ENCODE measurements around the gene TRIM29.
"Not testable (repeated sequence)": the region's sequence is repeated elsewhere in the genome, so short reads cannot be mapped to it uniquely, and the experiment has no call there.

The TRIM29 gene

DNA sequence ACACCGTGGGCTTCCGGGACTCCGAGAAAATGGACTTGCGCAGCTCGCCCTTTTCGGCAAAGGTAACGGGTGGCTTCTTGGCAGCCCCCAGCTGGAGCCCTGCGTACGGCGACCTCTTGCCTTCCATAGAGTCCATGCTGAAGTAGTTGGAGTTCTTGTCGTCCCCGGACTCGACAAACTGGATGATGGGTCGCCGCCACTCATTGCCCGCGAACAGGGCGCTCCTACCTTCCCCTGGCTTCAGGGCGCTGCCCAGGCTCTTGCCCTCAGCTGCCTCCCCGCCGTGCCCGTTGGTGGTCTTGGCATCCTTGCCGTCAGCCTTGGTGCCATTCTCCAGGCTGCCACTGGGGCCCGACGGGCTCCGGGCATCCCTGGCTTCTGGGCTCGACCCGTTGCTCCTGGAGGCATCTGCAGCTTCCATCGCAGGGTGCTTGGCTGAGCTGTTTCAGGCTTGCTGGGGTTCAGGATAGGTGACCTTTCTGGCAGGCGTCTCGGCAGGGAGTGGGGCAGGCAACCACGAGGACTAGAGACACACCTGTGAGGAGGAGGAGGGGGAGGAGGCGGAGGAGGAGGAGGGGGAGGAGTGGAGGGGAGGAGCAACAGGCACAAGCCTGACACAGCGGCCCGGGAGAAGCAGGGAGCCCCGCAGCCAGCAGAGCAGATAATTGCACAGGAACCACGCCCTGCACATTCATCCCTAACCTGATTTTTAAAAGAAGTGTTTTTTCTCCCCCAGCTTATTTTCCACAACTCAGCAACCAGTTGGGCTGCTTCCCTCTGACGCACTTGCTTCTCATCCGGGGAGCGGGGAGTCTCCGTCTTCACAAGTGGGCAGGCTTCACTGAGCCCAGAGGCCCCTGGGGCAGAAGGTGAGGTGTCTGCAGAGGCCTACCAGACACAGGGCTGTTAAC lies at the start of gene TRIM29:
TSS of gene TRIM29 (minus strand) at position 503 of the 911 bp plus-strand sequence. CDS start at position 421, 82 bp downstream.
- DNase-seq (ENCODE audit: low read depth in 2 of 2), result no peak

DNA sequence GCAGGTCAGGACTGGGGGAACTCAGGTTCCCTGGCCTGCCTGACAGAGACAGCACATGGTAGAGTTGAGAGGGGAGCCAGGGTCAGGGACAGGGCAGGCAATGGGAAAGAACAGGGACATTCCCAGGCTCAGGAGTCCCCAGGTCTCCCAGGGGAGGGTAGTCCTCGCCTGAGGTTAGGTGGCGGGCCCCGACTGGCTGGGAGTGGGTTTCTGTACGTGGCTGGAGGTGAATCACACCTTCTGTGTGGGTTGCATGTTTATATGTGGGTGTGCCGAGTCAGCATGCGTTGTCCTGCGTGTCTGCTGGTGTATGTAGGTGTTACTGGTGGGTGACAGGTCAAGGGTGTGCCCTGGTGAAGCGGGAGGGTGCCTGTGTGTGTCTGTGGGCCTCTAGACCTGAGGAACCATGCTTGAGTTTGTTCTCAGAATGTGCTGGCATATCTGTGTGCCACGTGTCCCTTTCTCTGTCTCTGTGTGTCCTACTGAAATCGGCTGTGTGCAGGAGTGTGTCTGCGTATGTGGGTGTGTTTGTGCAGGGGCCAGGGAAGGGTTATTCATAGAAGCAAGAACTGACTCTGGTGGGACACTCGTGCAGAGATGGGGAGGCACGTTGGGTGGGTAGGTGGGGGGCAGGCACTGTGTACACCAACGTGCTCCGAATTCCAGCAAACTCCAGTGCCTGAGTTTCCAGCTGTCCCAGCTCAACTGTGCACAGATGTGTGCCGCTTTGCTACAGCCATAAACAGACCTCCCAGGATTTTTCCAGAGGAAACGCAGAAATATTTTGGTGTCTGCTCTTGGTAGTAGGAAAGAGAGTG lies 49.1 kb upstream of the TRIM29 start:
- peak in 1 of 2 donors; percentile 4 for DNase-seq (ENCODE audit: low read depth in 2 of 2)

DNA sequence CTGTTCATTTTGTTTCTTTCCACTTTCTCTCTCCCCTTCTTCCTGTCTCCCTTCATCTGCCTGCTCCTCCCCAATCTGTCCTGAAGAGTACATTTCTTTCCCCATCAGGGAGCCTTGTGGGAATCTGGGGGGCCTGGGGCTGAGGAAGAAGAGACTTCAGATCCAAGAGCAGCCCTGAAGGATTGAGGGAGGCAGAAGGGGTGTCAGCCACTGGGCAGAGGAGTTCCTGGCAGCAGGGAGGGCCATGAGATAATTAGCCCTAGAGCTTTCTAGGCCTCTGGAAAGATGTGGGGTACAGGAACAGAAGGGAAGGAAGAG lies 48.5 kb upstream of the TRIM29 start:
- no peak for DNase-seq (ENCODE audit: low read depth in 2 of 2)

- DNase-seq (ENCODE audit: low read depth in 2 of 2), result no peak
These were observed 48.0 kb upstream of the TRIM29 start for GRCh38 chr11:120185706-120186455.

DNA sequence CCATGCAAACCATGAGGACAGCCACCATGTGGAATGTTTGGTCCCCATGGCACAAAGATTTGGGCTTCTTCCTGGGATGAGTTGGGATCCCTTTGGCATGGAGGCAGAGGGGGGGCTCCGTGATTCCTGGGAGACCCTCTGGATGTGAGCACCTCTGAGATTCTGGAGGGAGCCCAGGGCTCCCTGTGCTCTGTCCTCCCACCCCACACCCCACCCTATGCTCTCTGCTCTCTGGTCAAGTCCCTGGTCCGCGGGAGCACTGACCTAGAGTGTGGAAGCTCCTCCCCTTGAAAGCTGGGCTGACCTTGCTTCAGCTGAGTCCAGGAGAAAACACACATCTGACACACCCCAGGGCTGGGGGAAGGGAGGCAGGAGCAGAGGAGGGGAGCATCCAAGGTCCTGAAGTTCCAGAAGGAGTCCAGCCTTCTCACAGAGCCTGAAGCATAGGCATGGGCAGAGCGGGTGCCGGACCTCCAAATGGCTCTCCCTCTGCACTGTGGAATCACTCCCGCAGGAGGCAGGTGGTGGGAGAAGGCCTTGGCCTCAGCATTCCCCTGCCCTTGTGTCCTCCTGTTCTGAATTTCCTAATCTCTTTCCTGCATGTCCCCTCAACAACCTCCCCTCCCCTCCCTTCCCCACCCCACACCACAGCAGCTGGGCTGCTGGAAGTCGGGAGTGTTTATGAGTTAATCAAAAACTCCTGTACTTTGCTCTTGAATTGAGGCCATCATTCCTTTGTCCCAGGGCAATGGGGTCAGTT lies 47.2 kb upstream of the TRIM29 start:
- DNase-seq (ENCODE audit: low read depth in 2 of 2), result no peak

DNA sequence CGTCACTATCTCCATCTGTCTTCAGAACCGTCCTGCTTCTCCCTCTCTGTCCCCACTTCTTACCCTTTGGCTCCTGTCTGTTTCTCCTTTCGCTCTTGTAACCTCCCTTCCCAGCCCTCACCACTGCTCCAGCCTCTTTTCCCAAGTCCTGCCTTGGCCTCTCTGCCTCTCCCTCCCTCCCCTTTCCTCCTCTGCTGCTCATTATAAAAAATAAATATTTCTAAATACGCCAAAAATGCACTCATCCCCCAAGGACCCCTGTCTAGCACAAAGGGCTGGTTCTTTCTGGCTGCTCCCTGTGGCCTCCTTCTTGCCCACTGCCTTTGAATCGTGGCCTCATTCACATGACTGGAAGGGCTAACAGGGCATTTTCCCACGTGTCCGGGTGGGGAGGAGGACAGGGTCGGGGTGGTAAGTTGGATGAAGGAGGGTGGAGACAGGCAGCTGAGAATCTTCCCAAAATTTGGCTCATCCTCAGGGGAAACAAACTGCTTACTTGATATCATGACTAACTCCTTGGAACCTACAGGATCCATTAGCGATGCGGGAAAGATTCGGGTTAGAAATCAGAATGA lies 46.5 kb upstream of the TRIM29 start:
- DNase-seq (ENCODE audit: low read depth in 2 of 2), result no peak

DNA sequence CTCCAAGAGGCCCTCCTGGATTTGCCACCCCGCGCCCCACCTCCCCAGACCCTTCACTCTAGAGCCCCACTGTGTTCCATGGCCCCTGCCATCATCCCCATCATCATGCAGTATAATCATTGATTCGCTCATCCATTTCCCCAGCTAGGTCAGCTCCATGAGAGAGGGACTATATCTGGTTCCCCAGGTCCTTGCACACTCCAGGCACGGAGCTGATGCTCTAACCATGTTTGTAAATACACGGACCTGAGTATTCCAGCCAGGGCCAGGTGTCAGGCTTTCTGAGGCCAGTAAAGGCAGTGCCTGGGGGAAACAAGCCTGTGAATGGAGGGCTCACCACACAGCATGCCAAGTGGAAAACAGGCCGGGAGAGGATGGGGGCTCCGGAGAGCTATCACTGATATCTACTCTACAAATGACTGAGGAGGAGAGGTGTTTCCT lies 45.8 kb upstream of the TRIM29 start:
- no peak for DNase-seq (ENCODE audit: low read depth in 2 of 2)

DNA sequence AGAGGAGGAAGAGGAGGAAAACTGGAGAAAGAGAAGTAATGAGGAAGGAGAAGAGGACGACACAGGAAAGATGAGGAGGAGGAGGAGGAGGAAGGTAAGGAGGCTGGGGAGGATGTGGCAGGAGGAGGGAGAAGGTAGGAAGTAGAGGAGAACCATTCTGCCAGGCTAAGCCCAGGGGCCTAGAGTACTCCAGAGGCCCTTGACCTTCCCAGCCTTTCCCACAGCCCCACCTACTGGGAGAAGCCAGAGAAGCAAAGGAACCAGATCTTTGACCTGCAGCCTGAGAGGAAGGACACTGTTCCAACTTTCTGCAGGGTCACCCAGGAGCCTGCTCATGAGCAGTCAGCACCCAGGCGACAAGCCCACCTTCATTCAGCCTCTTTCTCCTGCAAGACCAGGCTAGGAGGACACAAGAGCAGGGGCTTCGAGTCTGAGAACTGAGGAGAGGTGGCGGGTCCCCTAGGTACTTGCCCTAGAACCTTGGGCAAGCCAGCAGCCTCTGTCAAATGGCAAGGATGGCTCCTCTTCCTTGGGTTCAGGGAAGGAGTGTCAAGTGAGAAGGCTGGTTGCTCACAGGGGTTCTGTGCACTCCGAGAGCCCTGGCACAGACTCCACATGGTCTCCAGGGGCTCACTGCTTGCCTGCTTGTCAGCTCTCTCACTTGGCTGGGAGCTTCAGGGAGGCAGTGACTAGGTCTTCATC lies 45.0 kb upstream of the TRIM29 start:
- no peak for DNase-seq (ENCODE audit: low read depth in 2 of 2)

DNA sequence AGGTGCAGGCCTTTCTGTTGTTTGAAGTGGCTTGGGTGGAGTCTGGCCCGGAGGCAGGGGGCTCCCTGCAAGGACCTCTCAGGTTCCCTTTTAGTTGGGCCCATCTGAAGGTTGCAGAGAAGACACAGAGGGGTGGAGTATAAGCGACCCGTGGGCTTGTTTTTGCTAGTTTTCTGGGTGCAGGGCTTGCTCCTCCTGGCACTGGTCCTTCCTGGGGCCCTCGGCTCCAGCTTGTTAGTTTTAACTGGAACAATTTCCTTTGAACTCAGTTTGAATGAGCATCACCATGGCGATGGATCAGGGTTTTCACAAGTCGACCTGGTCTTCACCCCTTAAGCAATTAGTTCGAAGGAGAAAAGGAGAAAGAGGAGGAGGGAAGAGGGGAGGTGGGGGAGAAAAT lies 44.5 kb upstream of the TRIM29 start:
- no peak for DNase-seq (ENCODE audit: low read depth in 2 of 2)

DNA sequence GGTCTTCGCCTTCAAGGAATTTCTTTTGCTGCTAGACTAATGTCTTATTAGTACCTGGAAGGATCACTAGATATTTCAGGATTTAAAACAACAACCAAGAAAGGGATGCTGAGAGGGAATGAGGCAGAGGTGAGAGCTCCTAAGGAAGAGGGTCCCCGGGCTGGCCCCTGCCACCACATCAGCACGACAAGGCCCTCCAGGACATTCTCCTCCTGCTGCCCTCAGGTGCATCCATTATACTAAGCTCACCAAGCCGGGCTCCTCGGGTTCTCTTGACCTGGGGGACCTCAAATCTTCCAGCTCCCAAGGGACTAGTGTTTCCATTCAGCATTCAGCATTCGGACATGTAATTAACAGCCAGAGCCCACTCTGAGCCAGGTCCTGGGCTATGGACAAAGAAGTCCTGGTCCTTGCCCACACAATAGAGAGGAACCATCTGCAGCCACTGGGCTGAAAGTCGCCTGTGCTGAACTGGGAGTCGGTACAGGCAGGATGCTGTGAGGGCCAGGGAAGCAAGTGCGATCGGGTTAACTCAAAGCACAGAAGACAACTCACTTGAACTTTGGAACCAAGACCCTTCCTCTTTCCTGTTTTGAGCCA lies 43.6 kb upstream of the TRIM29 start:
- DNase-seq (ENCODE audit: low read depth in 2 of 2), result no peak

GRCh38 chr11:120180551-120181232 lies 42.8 kb upstream of the TRIM29 start:
- DNase-seq (ENCODE audit: low read depth in 2 of 2), result no peak

DNA sequence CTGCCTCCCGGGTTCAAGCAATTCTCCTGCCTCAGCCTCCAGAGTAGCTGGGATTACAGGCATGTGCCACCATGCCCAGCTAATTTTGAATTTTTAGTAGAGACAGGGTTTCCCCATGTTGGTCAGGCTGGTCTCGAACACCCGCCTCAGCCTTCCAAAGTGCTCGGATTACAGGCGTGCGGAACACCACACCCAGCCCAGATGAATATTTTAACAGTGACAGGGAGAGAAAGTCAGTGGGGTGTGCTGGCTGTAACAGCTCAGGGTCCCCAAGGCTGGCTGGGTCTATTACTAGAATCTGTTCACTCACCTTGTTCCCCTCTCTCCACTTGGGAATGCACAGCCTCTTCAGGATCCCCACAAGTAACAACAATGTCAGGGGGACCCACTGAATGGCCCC lies 42.1 kb upstream of the TRIM29 start:
- not testable (repeated sequence) for DNase-seq (ENCODE audit: low read depth in 2 of 2)

DNA sequence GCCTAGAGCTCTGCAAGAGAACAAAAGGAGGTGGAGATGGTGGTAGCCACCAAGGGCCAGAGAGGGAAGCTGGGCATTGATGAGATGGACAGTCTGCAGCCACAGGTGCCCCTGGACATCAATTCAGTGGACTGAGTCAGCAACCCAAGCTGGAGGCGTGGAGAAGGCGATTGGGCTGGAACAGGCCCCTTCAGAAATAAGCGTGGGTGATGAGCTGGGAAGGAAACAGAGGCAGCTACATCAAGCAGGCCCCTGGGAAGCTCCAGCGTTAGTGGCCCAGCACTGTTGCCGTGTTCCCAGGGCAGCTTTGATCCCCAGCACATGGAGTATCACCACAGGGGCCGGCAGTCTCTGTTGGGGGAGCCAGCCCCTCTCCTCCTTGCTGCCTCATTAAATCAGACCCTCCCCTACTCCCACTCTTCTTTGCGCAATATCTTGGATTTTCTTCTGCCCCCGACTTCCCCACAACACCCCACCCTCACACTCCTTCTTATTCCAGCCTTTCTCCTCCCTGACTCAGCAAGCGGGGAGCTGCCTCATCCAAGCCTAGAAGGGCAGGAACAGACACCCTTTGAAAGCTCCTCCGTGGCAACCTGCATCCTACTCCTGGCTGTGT lies 41.3 kb upstream of the TRIM29 start:
- DNase-seq (ENCODE audit: low read depth in 2 of 2), result no peak

DNA sequence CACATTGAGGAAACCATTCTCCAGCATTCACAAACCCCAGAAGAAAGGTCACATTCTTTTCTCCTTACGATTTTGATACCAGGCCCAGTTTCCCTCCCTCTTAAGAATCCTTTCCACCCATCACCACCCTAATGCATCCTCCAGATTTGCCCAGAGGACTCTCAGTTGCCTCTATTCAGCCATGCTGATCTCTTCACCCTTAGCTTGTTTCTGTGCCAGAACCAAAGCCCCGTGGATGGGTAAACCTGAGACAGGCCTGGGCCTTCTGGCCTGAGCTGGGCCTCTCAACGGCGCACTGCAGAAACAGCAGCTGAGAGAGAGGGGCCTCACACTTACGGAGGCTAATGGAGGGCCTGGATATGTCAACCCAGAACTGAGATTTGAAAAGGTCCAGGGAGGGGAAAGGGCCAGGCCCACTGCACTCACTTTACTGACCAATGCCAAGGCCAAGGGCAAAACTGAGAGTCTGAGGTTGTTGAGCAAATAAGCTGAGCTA lies 40.7 kb upstream of the TRIM29 start:
- no peak for DNase-seq (ENCODE audit: low read depth in 2 of 2)

- DNase-seq (ENCODE audit: low read depth in 2 of 2), result no peak
These were observed 37.0 kb upstream of the TRIM29 start for GRCh38 chr11:120174866-120175265.

GRCh38 chr11:120173807-120174206 lies 35.9 kb upstream of the TRIM29 start:
- DNase-seq (ENCODE audit: low read depth in 2 of 2), result no peak

GRCh38 chr11:120173019-120173705 lies 35.2 kb upstream of the TRIM29 start:
- DNase-seq (ENCODE audit: low read depth in 2 of 2), result no peak
